T-helper 17 cell (primary cell): ENCODE measurements around the gene OR5A1. TPM values are rescaled to one million over a fixed set of nuclear protein-coding genes. Genes with fewer than 3 reads are reported as not detected.

ENCODE experiments used
- ATAC-seq: fragments of 150-1000 bp; cut with Tn5 transposase; 2 replicates; pipeline ENCODE4 v1.10.0; 2021; ENCODE audit warnings: mild to moderate bottlenecking, moderate library complexity
- DNase-seq, 3 donors: peaks; one replicate each; pipeline versions ENCODE4 v3.0.0 to v3.0.0-alpha.2; 2020 to 2021
- H3K9me3 ChIP-seq: one replicate; pipeline ENCODE4 v1.7.0; 2013; ENCODE audit warnings: low read length, mild to moderate bottlenecking; ENCODE audit not compliant: control insufficient read depth, poor library complexity, severe bottlenecking
- H3K27ac Mint-ChIP-seq: one replicate; pipeline ENCODE4 v1.8.0; 2022; ENCODE audit warnings: mild to moderate bottlenecking, moderate library complexity, mixed read lengths
- H3K27me3 Mint-ChIP-seq: one replicate; pipeline ENCODE4 v1.8.0; 2022; ENCODE audit warnings: mixed read lengths
- H3K36me3 Mint-ChIP-seq: one replicate; pipeline ENCODE4 v1.8.0; 2022; ENCODE audit warnings: low read depth, mixed read lengths
- H3K4me1 Mint-ChIP-seq: one replicate; pipeline ENCODE4 v1.8.0; 2022; ENCODE audit warnings: mild to moderate bottlenecking, mixed read lengths
- H3K4me3 Mint-ChIP-seq: one replicate; pipeline ENCODE4 v1.8.0; 2022; ENCODE audit warnings: mild to moderate bottlenecking, moderate library complexity, mixed read lengths
- total RNA-seq, 4 donors: library from RNA in 2 of 4; stranded (reverse) in 2 of 4; gene quantifications; one replicate each; pipeline ENCODE4 v1.2.3 and lab custom pipeline; 2022 to 2026

Gene OR5A1
- total RNA-seq, result not detected
- total RNA-seq (lab: John Stamatoyannopoulos, UW), result 0 reads per million in 2 donors

GRCh38 chr11:59436169-59436568, at the start of gene OR5A1:
Gene OR5A1 (plus strand): TSS chr11:59436469. CDS start chr11:59443169, 6,700 bp downstream.
- Mint-ChIP-seq H3K4me3 (no peak within 1 kb of the TSS), H3K27me3 (peaks cover 34% of the 10 kb centered on the region), H3K36me3 (no peaks in the 10 kb centered on the region), H3K27ac (no peak within 1 kb of the TSS), H3K4me1 (no peaks in the 10 kb centered on the region)
- ATAC-seq, result no peak
- DNase-seq, result no peak
- H3K9me3 ChIP-seq, result no peaks in the 10 kb centered on the region

- H3K4me3 Mint-ChIP-seq, result no peak overlapping the region
- DNase-seq, result no peak
- H3K36me3 Mint-ChIP-seq, result no peaks in the 10 kb centered on the region
- ATAC-seq, result no peak
- H3K4me1 Mint-ChIP-seq, result no peaks in the 10 kb centered on the region
- no peaks in the 10 kb centered on the region for H3K9me3 ChIP-seq
- H3K27ac Mint-ChIP-seq, result no peak overlapping the region
- H3K27me3 Mint-ChIP-seq, result peaks cover 19% of the 10 kb centered on the region
Observed at GRCh38 chr11:59394186-59394585, 42.1 kb upstream of the OR5A1 start.

- Mint-ChIP-seq H3K27me3 (peaks cover 17% of the 10 kb centered on the region), H3K4me3 (no peak overlapping the region), H3K36me3 (no peaks in the 10 kb centered on the region), H3K4me1 (no peaks in the 10 kb centered on the region), H3K27ac (no peak overlapping the region)
- H3K9me3 ChIP-seq, result peaks cover 6% of the 10 kb centered on the region
- ATAC-seq, result no peak
- DNase-seq, result no peak
Observed at GRCh38 chr11:59400461-59401261, 35.6 kb upstream of the OR5A1 start.

GRCh38 chr11:59401262-59401552, 35.1 kb upstream of the OR5A1 start:
- Mint-ChIP-seq H3K27ac (no peak overlapping the region), H3K36me3 (no peaks in the 10 kb centered on the region), H3K27me3 (peaks cover 13% of the 10 kb centered on the region), H3K4me3 (no peak overlapping the region), H3K4me1 (no peaks in the 10 kb centered on the region)
- peaks cover 6% of the 10 kb centered on the region for H3K9me3 ChIP-seq
- DNase-seq (no peak), ATAC-seq (no peak)

GRCh38 chr11:59403546-59403945, 32.7 kb upstream of the OR5A1 start:
- H3K36me3 Mint-ChIP-seq, result no peaks in the 10 kb centered on the region
- no peak for ATAC-seq
- H3K4me3 Mint-ChIP-seq, result no peak overlapping the region

GRCh38 chr11:59413646-59414045, 22.6 kb upstream of the OR5A1 start:
- ATAC-seq (no peak), DNase-seq (no peak)
- Mint-ChIP-seq H3K4me3 (no peak overlapping the region), H3K4me1 (no peaks in the 10 kb centered on the region), H3K27me3 (peaks cover 48% of the 10 kb centered on the region), H3K36me3 (no peaks in the 10 kb centered on the region), H3K27ac (no peak overlapping the region)
- H3K9me3 ChIP-seq, result peaks cover 3% of the 10 kb centered on the region

More at GRCh38 chr11:59403546-59403945, 32.7 kb upstream of the OR5A1 start:
- H3K4me1 Mint-ChIP-seq, result no peaks in the 10 kb centered on the region
- H3K27me3 Mint-ChIP-seq, result peaks cover 7% of the 10 kb centered on the region
- H3K9me3 ChIP-seq, result peaks cover 6% of the 10 kb centered on the region
- no peak overlapping the region for H3K27ac Mint-ChIP-seq
- no peak for DNase-seq

GRCh38 chr11:59415111-59415510, 21.2 kb upstream of the OR5A1 start:
- no peak for DNase-seq
- peaks cover 3% of the 10 kb centered on the region for H3K9me3 ChIP-seq
- ATAC-seq, result no peak
- Mint-ChIP-seq H3K27me3 (peaks cover 61% of the 10 kb centered on the region), H3K4me1 (no peaks in the 10 kb centered on the region), H3K4me3 (no peak overlapping the region), H3K27ac (no peak overlapping the region), H3K36me3 (no peaks in the 10 kb centered on the region)

- Mint-ChIP-seq H3K36me3 (no peaks in the 10 kb centered on the region), H3K4me3 (no peak overlapping the region), H3K27me3 (peaks cover 65% of the 10 kb centered on the region), H3K4me1 (no peaks in the 10 kb centered on the region), H3K27ac (no peak overlapping the region)
- H3K9me3 ChIP-seq, result peaks cover 3% of the 10 kb centered on the region
- no peak for DNase-seq
- no peak for ATAC-seq
Observed at GRCh38 chr11:59416613-59417012, 19.7 kb upstream of the OR5A1 start.

GRCh38 chr11:59417023-59417422, 19.2 kb upstream of the OR5A1 start:
- Mint-ChIP-seq H3K36me3 (no peaks in the 10 kb centered on the region), H3K4me1 (no peaks in the 10 kb centered on the region), H3K27ac (no peak overlapping the region), H3K4me3 (no peak overlapping the region), H3K27me3 (peaks cover 69% of the 10 kb centered on the region)
- ATAC-seq (no peak), DNase-seq (no peak)
- peaks cover 3% of the 10 kb centered on the region for H3K9me3 ChIP-seq

- no peak for ATAC-seq
- Mint-ChIP-seq H3K27ac (no peak overlapping the region), H3K4me1 (no peaks in the 10 kb centered on the region), H3K4me3 (no peak overlapping the region), H3K36me3 (no peaks in the 10 kb centered on the region), H3K27me3 (peaks cover 68% of the 10 kb centered on the region)
- no peaks in the 10 kb centered on the region for H3K9me3 ChIP-seq
- DNase-seq, result no peak
Observed at GRCh38 chr11:59418156-59418555, 18.1 kb upstream of the OR5A1 start.

- ATAC-seq, result no peak
- H3K4me3 Mint-ChIP-seq, result no peak overlapping the region
- H3K27ac Mint-ChIP-seq, result no peak overlapping the region
- peaks cover 37% of the 10 kb centered on the region for H3K27me3 Mint-ChIP-seq
- peaks cover 4% of the 10 kb centered on the region for H3K4me1 Mint-ChIP-seq
- no peaks in the 10 kb centered on the region for H3K36me3 Mint-ChIP-seq
- DNase-seq, result no peak
- no peaks in the 10 kb centered on the region for H3K9me3 ChIP-seq
Observed at GRCh38 chr11:59423835-59424234, 12.4 kb upstream of the OR5A1 start.

- DNase-seq (no peak), ATAC-seq (no peak)
- peaks cover 6% of the 10 kb centered on the region for H3K4me1 Mint-ChIP-seq
- H3K36me3 Mint-ChIP-seq, result peaks cover 2% of the 10 kb centered on the region
- no peaks in the 10 kb centered on the region for H3K9me3 ChIP-seq
- peaks cover 31% of the 10 kb centered on the region for H3K27me3 Mint-ChIP-seq
- H3K27ac Mint-ChIP-seq, result no peak overlapping the region
- no peak overlapping the region for H3K4me3 Mint-ChIP-seq
Observed at GRCh38 chr11:59425131-59425530, 11.1 kb upstream of the OR5A1 start.

- Mint-ChIP-seq H3K4me1 (peaks cover 6% of the 10 kb centered on the region), H3K27me3 (peaks cover 31% of the 10 kb centered on the region), H3K36me3 (peaks cover 2% of the 10 kb centered on the region), H3K4me3 (no peak within 1 kb of the TSS), H3K27ac (no peak within 1 kb of the TSS)
- H3K9me3 ChIP-seq, result no peaks in the 10 kb centered on the region
- no peak for ATAC-seq
- no peak for DNase-seq
Observed at GRCh38 chr11:59426361-59427067, 9.8 kb upstream of the OR5A1 start, which contains the start of gene OR5A2. Gene OR5A2 (minus strand): TSS chr11:59426413. CDS start chr11:59422953, 3,460 bp downstream.

- Mint-ChIP-seq H3K4me3 (no peak overlapping the region), H3K27ac (no peak overlapping the region), H3K4me1 (peaks cover 6% of the 10 kb centered on the region), H3K36me3 (peaks cover 2% of the 10 kb centered on the region), H3K27me3 (peaks cover 31% of the 10 kb centered on the region)
- DNase-seq (no peak), ATAC-seq (no peak)
- no peaks in the 10 kb centered on the region for H3K9me3 ChIP-seq
Observed at GRCh38 chr11:59427068-59427382, 9.2 kb upstream of the OR5A1 start.
